Heart right ventricle (tissue), 16 donors: ENCODE measurements around the gene CD7. TPM values are rescaled to one million over a fixed set of nuclear protein-coding genes. Genes with fewer than 3 reads are reported as not detected.
A peak's percentile ranks its signal among the peaks of the same experiment; 100 is the strongest.
"Not testable (repeated sequence)": the region's sequence is repeated elsewhere in the genome, so short reads cannot be mapped to it uniquely, and the experiment has no call there.

Source experiments
- ATAC-seq, 8 donors: fragments of 200-7000 bp; cut with Tn5 transposase; one replicate each; pipeline ENCODE4 v1.9.1; 2020; ENCODE audit warnings: mild to moderate bottlenecking in 8 of 8, moderate library complexity in 8 of 8, moderate number of reproducible peaks in 1 of 8
- DNase-seq, 2 donors: peaks; one replicate each; pipeline ENCODE4 v3.0.0-alpha.2; 2020
- H3K27ac ChIP-seq, 10 donors: fragments of 200-600 bp; sonication (generic) in 2 of 10; one replicate each; pipeline versions ENCODE4 v1.5.0 to v1.8.0; 2020 to 2022; ENCODE audit warnings: mild to moderate bottlenecking in 3 of 10
- H3K27me3 ChIP-seq, 7 donors: fragments of 200-600 bp; one replicate each; pipeline ENCODE4 v1.8.0; 2021 to 2022; ENCODE audit warnings: mild to moderate bottlenecking in 2 of 7
- H3K36me3 ChIP-seq, 9 donors: fragments of 200-600 bp; sonication (generic) in 1 of 9; one replicate each; pipeline versions ENCODE4 v1.5.0 to v1.8.0; 2020 to 2022; ENCODE audit warnings: mild to moderate bottlenecking in 2 of 9
- H3K4me1 ChIP-seq, 9 donors: fragments of 200-600 bp; sonication (generic) in 1 of 9; one replicate each; pipeline versions ENCODE4 v1.5.0 to v1.8.0; 2020 to 2022; ENCODE audit warnings: mild to moderate bottlenecking in 4 of 9
- H3K4me3 ChIP-seq, 10 donors: fragments of 200-600 bp; sonication (generic) in 2 of 10; one replicate each; pipeline versions ENCODE4 v1.5.0 to v1.8.0; 2020 to 2022; ENCODE audit warnings: mild to moderate bottlenecking in 7 of 10, moderate library complexity in 2 of 10
- H3K9me3 ChIP-seq, 11 donors: fragments of 200-600 bp in 10 of 11; sonication (generic) in 2 of 11; one replicate each; pipeline versions ENCODE4 v1.5.0 to v1.8.0; 2013 to 2022; ENCODE audit warnings: mild to moderate bottlenecking in 2 of 11, control low read depth in 1 of 11, moderate library complexity in 1 of 11
- CTCF ChIP-seq, 9 donors: fragments of 200-600 bp; sonication (generic) in 2 of 9; IDR thresholded peaks; one replicate each; pipeline versions ENCODE4 v1.5.0 to v1.8.0; 2021 to 2022; ENCODE audit warnings: antibody characterized with exemption in 9 of 9, mild to moderate bottlenecking in 5 of 9, moderate library complexity in 1 of 9
- WGBS, 2 donors: extraction: QIAGEN DNeasy Blood & Tissue Kit; methylation state at CpG; one replicate each; pipeline ENCODE4 v1.1.7; 2013; ENCODE audit warnings: inconsistent platforms in 1 of 2; 5-methylcytosine and 5-hydroxymethylcytosine counted together
- intact Hi-C, 10 donors: fragments of 100-400 bp; cut with DNase I; formaldehyde crosslinking; loops; one replicate each; pipeline versions ENCODE4 v1.11.1 to v1.14.2; 2022
- long read RNA-seq, 3 donors: library from polyadenylated mRNA; unstranded; transcript quantifications; one replicate each; pipeline ENCODE4 v2.0.0, GENCODE V29; 2020 to 2021
- polyA plus RNA-seq, 2 donors: library from polyadenylated mRNA; stranded (reverse); fragments of 200-250 nt; gene quantifications; one replicate each; pipeline ENCODE4 v1.2.3, GENCODE V29; 2013
- total RNA-seq, 10 donors: library from RNA; stranded (reverse); fragmentation: NEBNext Ultra II Directional in 3 of 10; extraction: Animal tissue kit (Norgen Biotek cat#: 25700) in 3 of 10; gene quantifications; one replicate each; pipeline versions ENCODE4 v1.2.1 to v1.2.4, GENCODE V29; 2021 to 2023
- donor health status: Arrhythmogenic right ventricular cardiomyopathy.
- donor health status: ischemic (EF 13 %, LVEDD 7.1; RV severe dilation, severe dysfunction).
- donor health status: healthy with polysubstance abuse.
- donor health status: DM: no; HTN: yes; CAD: no.
- donor health status: DM: no; HTN: no; CAD: no.
- donor health status: ischemic (EF 25% LVEDD 6.9; RV normal size, moderate dysfunction).
- donor health status: ischemic (EF 25% LVEDD 5.7; RV mildly dilated, moderate dysfunction).
- donor health status: healthy.
- donor health status: DM: yes; HTN: yes; CAD: no.
- donor health status: Ischemic cardiomyopathy.
- donor health status: ischemic (EF 35%, LVEDD 5.7; RV mildly dilated, moderate dysfunction).
- donor health status: nonischemic (EF 11% LVEDD 7.7; RV severe dilation, severe dysfunction).
- donor health status: DM: yes; HTN: yes; CAD: no.
- donor health status: PGD.
- donor health status: ischemic (EF 29% LVEDD 5.4; RV normal size, mild dysfunction).
- donor health status: nonischemic (EF 23%, LVEDD 6.1; RV moderate dilation, normal function).

CD7 gene
- total RNA-seq: 1 to 10 TPM in 2 of 10 donors, under 1 TPM in 7, not detected in 1; 0.15 to 6.0 (median 0.36) TPM
- under 1 TPM; 0.66 to 0.81 TPM for polyA plus RNA-seq
- long read RNA-seq, donor 1: 0 reads
- long read RNA-seq, donor 2, partial matches to known transcripts: 0 of 1 reads
- long read RNA-seq, donor 2, other reads (novel, unspliced or antisense): 0 of 1 reads
- long read RNA-seq, donor 3: 0 reads

GRCh38 chr17:82317394-82318168, at the start of gene CD7:
CD7 (minus strand) TSS chr17:82317608; CDS start chr17:82317495, 113 bp downstream.
- Histone ChIP-seq H3K27me3 (peaks cover 17 to 57% (median 46%) of the 10 kb centered on the region in 7 donors), H3K4me1 (peaks cover 0 to 31% (median 7%) of the 10 kb centered on the region in 9 donors), H3K9me3 (no peaks in the 10 kb centered on the region), H3K27ac (peak within 1 kb of the TSS in 1 of 10 donors; percentile 72), H3K4me3 (peak within 1 kb of the TSS in 1 of 10 donors; percentile 44), H3K36me3 (peaks cover 0 to 6% (median 0%) of the 10 kb centered on the region in 9 donors)
- ATAC-seq (no peak), DNase-seq (peak in 1 of 2 donors; percentile 8)
- intact Hi-C loops: loop anchor here in 1 of 10 donors (5.0 kb wide), 1 partner anchor 60 kb away; no protein-coding TSS in a partner anchor
- WGBS, 2 donors: 79 to 85% methylated on average over 26 of the region's 26 CpGs
- TF ChIP-seq CTCF (IDR thresholded peaks at IDR 0.05): no peak

GRCh38 chr17:82366749-82367148, 49.3 kb upstream of the CD7 start:
- no peak for DNase-seq
- Histone ChIP-seq H3K27me3 (peaks cover 0 to 44% (median 36%) of the 10 kb centered on the region in 7 donors), H3K27ac (no peak overlapping the region), H3K36me3 (no peaks in the 10 kb centered on the region), H3K4me1 (peaks cover 0 to 16% (median 12%) of the 10 kb centered on the region in 9 donors), H3K9me3 (no peaks in the 10 kb centered on the region), H3K4me3 (no peak overlapping the region)
- intact Hi-C loops: no loop called here
- WGBS, 2 donors: 71 to 79% methylated on average over 7 of the region's 7 CpGs
- ATAC-seq: no peak
- TF ChIP-seq CTCF (IDR thresholded peaks at IDR 0.05): no peak

GRCh38 chr17:82365606-82366295, 48.3 kb upstream of the CD7 start:
- Histone ChIP-seq H3K27me3 (peaks cover 0 to 34% (median 26%) of the 10 kb centered on the region in 7 donors), H3K4me1 (peaks cover 0 to 9% (median 3%) of the 10 kb centered on the region in 9 donors), H3K9me3 (no peaks in the 10 kb centered on the region), H3K4me3 (no peak overlapping the region), H3K36me3 (no peaks in the 10 kb centered on the region), H3K27ac (no peak overlapping the region)
- intact Hi-C loops: no loop called here
- ATAC-seq (no peak), DNase-seq (no peak)
- WGBS, 2 donors: 69 to 73% methylated on average over 6 of the region's 6 CpGs
- TF ChIP-seq CTCF (IDR thresholded peaks at IDR 0.05): no peak

GRCh38 chr17:82361885-82362633, 44.7 kb upstream of the CD7 start:
- no peak overlapping the region for H3K27ac ChIP-seq
- H3K27me3 ChIP-seq: peaks cover 2 to 26% (median 10%) of the 10 kb centered on the region in 7 donors
- ATAC-seq: peak in 1 of 8 donors; percentile 55
- no peaks in the 10 kb centered on the region for H3K36me3 ChIP-seq
- no peaks in the 10 kb centered on the region for H3K4me1 ChIP-seq
- no peaks in the 10 kb centered on the region for H3K9me3 ChIP-seq
- no peak for DNase-seq
- 87 to 97% methylated on average over 6 of the region's 6 CpGs for WGBS, 2 donors
- TF ChIP-seq CTCF (IDR thresholded peaks at IDR 0.05): no peak
- intact Hi-C loops: no loop called here
- no peak overlapping the region for H3K4me3 ChIP-seq

- not testable (repeated sequence) for H3K27ac ChIP-seq, H3K4me3 ChIP-seq, H3K9me3 ChIP-seq, DNase-seq, ATAC-seq, H3K4me1 ChIP-seq, H3K36me3 ChIP-seq
- H3K27me3 ChIP-seq: peaks cover 6 to 43% (median 26%) of the 10 kb centered on the region in 7 donors
- intact Hi-C loops: loop anchor here in 5 of 10 donors (5.0 to 10.0 kb wide), 5 partner anchors 38 to 415 kb away; no protein-coding TSS in a partner anchor
- WGBS, 2 donors: 64 to 88% methylated on average over 1 of the region's 1 CpG
Observed at GRCh38 chr17:82359451-82360074, 42.2 kb upstream of the CD7 start.
